Esophagus (tissue), 2 donors: Measurements from ENCODE around the gene SLC34A1. TPM values are rescaled to one million over a fixed set of nuclear protein-coding genes. Genes with fewer than 3 reads are reported as not detected.

Experiments used
- H3K27ac ChIP-seq, 2 donors: one replicate each; pipeline ENCODE4 v1.5.1; 2013; ENCODE audit warnings: low read depth in 2 of 2, mild to moderate bottlenecking in 2 of 2, inconsistent platforms in 1 of 2, low read length in 1 of 2, moderate library complexity in 1 of 2
- H3K27me3 ChIP-seq, 2 donors: one replicate each; pipeline ENCODE4 v1.6.1; 2013; ENCODE audit warnings: low read length in 2 of 2, control low read depth in 1 of 2, mild to moderate bottlenecking in 1 of 2; ENCODE audit not compliant: insufficient read depth in 2 of 2, control insufficient read depth in 1 of 2
- H3K36me3 ChIP-seq, 2 donors: one replicate each; pipeline ENCODE4 v1.6.1; 2013; ENCODE audit warnings: low read length in 1 of 2; ENCODE audit not compliant: control insufficient read depth in 2 of 2, insufficient read depth in 2 of 2
- H3K4me1 ChIP-seq, 2 donors: one replicate each; pipeline ENCODE4 v1.6.1; 2013; ENCODE audit warnings: low read length in 1 of 2; ENCODE audit not compliant: control insufficient read depth in 2 of 2, insufficient read depth in 2 of 2
- H3K4me3 ChIP-seq, 2 donors: one replicate each; pipeline ENCODE4 v1.5.1; 2013; ENCODE audit warnings: low read length in 2 of 2, mild to moderate bottlenecking in 2 of 2, low read depth in 1 of 2, moderate library complexity in 1 of 2
- H3K9me3 ChIP-seq, 2 donors: one replicate each; pipeline ENCODE4 v1.6.1; 2013; ENCODE audit warnings: mild to moderate bottlenecking in 2 of 2, low read depth in 1 of 2, low read length in 1 of 2, moderate library complexity in 1 of 2; ENCODE audit not compliant: control insufficient read depth in 2 of 2, insufficient read depth in 1 of 2
- WGBS, 2 donors: extraction: QIAGEN DNeasy Blood & Tissue Kit; methylation state at CpG; one replicate each; pipeline ENCODE4 v1.1.7; 2013; 5-methylcytosine and 5-hydroxymethylcytosine counted together
- polyA plus RNA-seq, 2 donors: library from polyadenylated mRNA; stranded (reverse); fragments of 200-250 nt; gene quantifications; one replicate each; pipeline ENCODE4 v1.2.3, GENCODE V29; 2013
- donor health status: healthy with polysubstance abuse.
- donor health status: Bipolar disorder and iron deficiency.

Gene SLC34A1
- polyA plus RNA-seq, 2 donors, result 0.13 to 0.49 TPM

DNA sequence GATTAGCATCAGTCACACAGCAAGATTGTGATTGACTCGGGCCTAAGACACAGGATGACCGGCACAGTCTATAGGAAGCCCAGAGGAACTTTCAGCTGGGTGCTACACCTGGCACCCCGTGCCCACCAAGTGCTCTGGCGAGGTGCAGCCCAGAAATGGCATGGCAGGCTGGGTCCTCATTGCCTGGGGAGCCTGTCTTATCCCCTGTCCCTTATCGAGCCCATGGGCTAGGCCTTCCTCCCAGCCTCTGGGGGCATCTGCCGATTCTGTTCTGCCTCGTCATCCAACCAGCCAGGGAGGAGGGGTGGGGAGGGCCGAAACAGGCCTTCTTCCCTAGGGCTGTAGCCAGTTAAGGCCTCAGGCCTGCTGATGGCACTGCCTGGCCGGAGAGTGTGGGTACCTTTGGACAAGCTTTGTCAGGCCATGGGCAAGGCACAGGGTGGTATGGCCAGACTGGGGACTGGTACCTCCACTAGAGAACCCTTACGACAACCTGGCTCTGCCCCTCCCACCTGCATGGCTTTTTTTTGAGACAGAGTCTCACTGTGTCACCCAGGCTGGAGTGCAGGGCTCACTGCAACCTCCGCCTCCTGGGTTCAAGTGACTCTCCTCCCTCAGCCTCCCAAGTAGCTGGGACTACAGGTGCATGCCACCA is 43.8 kb downstream of the SLC34A1 start:
- Histone ChIP-seq H3K27me3 (no peaks in the 10 kb centered on the region), H3K9me3 (no peaks in the 10 kb centered on the region), H3K27ac (peak overlapping the region in 1 of 2 donors; percentile 97), H3K4me1 (peaks cover 7 to 39% of the 10 kb centered on the region in 2 donors), H3K4me3 (peak overlapping the region; percentile 3 to 84), H3K36me3 (peaks cover 0 to 16% of the 10 kb centered on the region in 2 donors)
- 55 to 57% methylated on average over 11 of the region's 11 CpGs for WGBS, 2 donors

DNA sequence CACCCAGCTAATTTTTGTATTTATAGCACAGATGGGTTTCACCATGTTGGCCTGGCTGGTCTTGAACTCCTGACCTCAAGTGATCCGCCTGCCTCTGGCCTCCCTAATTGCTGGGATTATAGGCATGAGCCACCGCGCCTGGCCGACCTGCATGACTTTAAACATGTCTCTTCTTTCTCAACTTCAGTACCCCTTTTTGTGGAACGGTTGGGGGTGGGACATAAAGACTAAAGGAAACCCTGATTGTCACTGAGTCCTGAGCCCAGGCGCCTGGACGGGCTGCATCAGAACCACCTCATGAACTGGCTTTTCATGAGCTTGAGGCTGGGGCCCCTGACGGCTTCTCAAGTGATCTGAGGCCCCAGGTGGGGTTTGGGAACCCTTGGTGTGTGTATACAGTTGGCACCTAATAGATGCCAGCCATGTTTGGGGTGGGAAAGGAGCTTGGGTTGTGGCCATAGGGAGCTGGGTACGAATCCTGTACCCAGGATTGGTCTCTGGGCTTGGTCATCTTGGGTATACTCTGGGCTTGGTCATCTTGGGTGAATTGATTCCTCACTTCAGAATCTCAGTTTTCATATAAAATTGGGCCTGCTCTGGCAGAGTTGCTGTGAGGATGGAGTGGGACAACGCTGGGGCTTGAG is 44.5 kb downstream of the SLC34A1 start:
- no peak overlapping the region for H3K4me3 ChIP-seq
- H3K4me1 ChIP-seq, result peaks cover 7 to 39% of the 10 kb centered on the region in 2 donors
- no peaks in the 10 kb centered on the region for H3K27me3 ChIP-seq
- 76% methylated on average over 10 of the region's 10 CpGs for WGBS, 2 donors
- H3K27ac ChIP-seq, result peak overlapping the region; percentile 29 to 48
- peaks cover 0 to 21% of the 10 kb centered on the region in 2 donors for H3K36me3 ChIP-seq
- H3K9me3 ChIP-seq, result no peaks in the 10 kb centered on the region

DNA sequence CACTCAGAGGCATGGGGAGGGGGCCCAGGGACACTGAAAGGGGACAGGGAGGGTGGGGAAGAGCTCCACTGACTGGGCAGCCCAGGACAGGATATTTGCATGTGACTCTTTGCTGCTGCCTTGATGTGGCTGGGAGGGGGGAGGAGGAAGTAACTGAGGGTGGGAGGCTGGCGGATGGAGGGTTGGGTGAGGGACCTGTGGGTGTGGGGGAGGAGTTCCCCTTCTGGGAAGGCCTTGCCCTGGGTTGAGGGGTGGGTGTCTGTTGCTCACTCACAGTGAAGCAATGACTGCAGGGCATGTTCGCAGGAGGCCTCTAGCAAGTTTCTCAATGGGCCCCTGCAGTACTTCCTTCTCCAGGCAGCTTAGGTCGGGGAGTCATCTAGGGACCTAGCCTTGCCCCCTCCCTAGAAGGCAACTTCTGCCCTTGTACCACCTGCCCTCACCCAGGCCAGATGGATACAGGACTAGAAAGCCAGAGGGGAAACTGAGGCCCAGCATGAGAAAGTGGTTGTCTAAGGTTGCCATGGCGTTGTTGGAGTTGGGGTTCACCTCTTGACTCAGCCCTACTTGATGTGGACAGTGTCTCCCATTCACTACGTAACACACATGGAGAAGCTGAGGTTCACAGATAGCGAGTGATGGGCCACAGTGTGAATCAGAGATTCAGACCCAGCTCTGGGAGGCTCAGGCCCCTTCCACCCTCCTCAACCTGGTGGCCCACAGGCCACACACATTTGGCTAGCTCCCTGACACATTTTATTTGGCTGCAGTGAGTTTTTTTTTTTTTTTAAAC is 45.2 kb downstream of the SLC34A1 start:
- H3K4me3 ChIP-seq, result no peak overlapping the region
- no peaks in the 10 kb centered on the region for H3K27me3 ChIP-seq
- 69 to 71% methylated on average over 6 of the region's 6 CpGs for whole genome bisulfite sequencing, 2 donors
- H3K36me3 ChIP-seq, result peaks cover 0 to 27% of the 10 kb centered on the region in 2 donors
- peak overlapping the region; percentile 29 to 48 for H3K27ac ChIP-seq
- no peaks in the 10 kb centered on the region for H3K9me3 ChIP-seq
- H3K4me1 ChIP-seq, result peaks cover 7 to 44% of the 10 kb centered on the region in 2 donors

DNA sequence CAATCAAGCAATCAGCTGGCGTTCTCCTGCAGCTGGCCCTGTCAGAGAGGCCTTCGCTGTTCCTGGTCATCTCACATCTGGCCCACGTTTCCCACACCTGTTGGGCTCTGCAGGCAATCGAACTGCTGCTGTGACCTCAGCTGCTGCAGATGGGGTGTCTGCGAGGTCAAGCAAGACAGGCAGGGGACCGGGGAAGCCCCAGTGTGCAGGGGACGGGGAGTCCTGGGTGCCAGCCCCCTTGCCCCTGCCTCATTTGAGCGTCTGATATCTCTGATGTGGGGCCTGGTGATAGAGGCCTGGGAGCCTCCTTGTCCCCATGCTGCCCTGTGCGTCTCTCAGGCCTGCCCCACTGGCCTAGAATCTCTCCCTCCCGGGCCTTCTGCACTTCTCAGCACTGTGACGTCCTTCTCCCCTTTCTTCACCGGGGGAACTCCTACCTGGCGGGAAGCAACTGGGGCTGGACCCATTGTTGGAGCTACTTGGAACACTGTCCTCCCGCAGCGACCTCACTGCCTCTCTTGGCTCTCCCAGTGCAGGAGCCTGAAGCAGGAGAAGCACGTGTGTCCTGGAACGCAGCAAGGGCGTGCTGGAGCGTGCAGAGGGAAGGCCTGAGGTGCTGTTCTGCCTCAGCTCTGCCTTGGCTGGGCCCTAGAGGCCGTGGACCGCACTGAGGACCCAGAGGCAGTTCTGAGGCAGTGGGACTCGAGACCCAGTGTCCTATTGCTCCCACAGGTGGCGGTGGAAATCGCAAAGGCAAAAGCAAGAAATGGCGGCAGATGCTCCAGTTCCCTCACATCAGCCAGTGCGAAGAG is 46.1 kb downstream of the SLC34A1 start:
- Histone ChIP-seq H3K27me3 (no peaks in the 10 kb centered on the region), H3K27ac (peak overlapping the region in 1 of 2 donors; percentile 73), H3K4me3 (no peak overlapping the region), H3K4me1 (peaks cover 7 to 44% of the 10 kb centered on the region in 2 donors), H3K36me3 (peaks cover 0 to 32% of the 10 kb centered on the region in 2 donors), H3K9me3 (no peaks in the 10 kb centered on the region)
- 57 to 64% methylated on average over 26 of the region's 26 CpGs for WGBS, 2 donors

DNA sequence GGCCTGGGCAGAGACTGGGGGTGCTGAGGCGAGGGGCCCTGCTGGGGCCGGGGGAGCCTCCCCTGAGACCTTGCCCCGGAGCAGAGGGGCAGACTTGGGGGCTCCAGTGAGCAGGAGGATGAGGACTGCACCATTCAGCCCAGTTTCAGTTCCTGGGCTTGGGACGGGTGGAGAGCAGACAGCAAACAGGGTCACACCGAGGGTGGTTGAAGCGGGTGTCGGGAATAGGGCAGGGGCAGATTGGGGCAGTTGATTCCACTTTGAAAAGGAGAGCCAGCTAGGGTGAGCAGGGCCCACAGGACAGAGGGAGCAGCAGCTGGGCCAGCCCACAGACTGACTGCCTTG is 46.7 kb downstream of the SLC34A1 start:
- H3K36me3 ChIP-seq, result peaks cover 0 to 35% of the 10 kb centered on the region in 2 donors
- H3K9me3 ChIP-seq, result no peaks in the 10 kb centered on the region
- H3K27me3 ChIP-seq, result no peaks in the 10 kb centered on the region
- H3K27ac ChIP-seq, result peak overlapping the region in 1 of 2 donors; percentile 73
- 63 to 81% methylated on average over 7 of the region's 7 CpGs for WGBS, 2 donors
- peaks cover 7 to 44% of the 10 kb centered on the region in 2 donors for H3K4me1 ChIP-seq
- no peak overlapping the region for H3K4me3 ChIP-seq

DNA sequence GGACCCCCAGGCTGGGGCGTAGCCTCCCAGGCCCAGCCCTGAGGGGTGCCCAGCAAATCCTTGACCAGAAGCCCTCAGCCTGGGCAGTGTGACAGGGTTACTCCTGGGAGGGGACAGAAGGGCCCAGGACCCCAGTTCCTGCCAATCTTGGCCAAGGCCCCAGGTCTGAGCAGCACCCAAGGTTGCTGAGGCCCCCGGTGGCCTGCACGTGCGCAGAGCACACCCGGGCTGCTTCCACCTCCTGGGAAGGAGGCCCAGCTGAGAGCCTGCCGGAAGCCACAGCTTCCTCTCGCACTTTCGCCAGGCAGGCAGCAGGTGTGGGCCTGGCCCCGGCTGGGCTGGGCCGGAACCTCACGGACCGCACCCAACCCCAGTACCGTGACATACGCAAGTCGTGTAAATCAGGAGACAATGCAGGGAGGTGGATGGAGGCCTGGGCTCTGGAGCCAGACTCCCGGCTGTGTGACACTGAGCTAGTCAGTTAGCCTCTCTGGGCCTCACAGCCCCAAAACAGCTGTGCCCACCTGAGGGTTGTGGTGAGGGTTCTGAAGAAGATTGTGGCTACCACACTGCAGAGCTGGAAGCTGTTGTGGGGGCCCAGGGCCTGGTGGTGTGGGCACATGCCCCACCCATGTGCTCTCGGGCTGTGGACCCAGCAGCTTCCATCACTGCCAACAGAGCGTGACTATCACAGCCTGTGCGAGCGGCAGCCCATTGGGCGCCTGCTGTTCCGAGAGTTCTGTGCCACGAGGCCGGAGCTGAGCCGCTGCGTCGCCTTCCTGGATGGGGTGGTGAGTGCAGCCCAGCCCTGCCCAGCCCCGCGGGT is 47.3 kb downstream of the SLC34A1 start:
- peak overlapping the region; percentile 37 to 73 for H3K27ac ChIP-seq
- peaks cover 7 to 44% of the 10 kb centered on the region in 2 donors for H3K4me1 ChIP-seq
- H3K36me3 ChIP-seq, result peaks cover 0 to 36% of the 10 kb centered on the region in 2 donors
- no peaks in the 10 kb centered on the region for H3K9me3 ChIP-seq
- no peaks in the 10 kb centered on the region for H3K27me3 ChIP-seq
- WGBS, 2 donors, result 50 to 58% methylated on average over 29 of the region's 29 CpGs
- no peak overlapping the region for H3K4me3 ChIP-seq

DNA sequence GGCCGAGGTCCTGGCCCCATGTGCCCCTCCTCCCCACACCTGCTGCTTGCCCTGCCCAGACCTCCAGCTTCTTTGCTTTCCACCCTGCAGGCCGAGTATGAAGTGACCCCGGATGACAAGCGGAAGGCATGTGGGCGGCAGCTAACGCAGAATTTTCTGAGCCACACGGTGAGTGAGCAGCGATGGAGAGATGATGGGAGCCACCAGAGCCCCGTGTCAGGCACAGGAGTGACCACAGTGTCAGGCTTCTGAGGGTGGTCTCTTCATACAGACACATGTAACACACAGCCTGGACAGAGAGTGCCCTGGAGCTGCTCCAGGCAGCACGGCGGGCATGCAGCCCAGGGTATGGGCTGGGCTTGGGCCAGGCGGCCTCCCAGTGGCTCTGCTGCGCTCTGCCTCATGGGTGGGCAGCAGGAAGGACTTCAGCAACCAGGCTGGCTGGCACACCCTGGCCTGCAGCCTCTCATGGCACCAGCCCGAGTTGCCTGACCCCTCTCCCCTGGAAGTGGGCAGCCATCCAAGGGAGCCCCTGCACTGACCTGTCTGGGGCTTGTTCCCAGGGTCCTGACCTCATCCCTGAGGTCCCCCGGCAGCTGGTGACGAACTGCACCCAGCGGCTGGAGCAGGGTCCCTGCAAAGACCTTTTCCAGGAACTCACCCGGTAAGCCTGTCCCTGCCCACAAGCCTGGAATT is 48.1 kb downstream of the SLC34A1 start:
- Histone ChIP-seq H3K27me3 (no peaks in the 10 kb centered on the region), H3K27ac (peak overlapping the region in 1 of 2 donors; percentile 73), H3K9me3 (no peaks in the 10 kb centered on the region), H3K4me3 (no peak overlapping the region), H3K4me1 (peaks cover 7 to 42% of the 10 kb centered on the region in 2 donors), H3K36me3 (peaks cover 0 to 38% of the 10 kb centered on the region in 2 donors)
- 69 to 72% methylated on average over 18 of the region's 18 CpGs for WGBS, 2 donors

DNA sequence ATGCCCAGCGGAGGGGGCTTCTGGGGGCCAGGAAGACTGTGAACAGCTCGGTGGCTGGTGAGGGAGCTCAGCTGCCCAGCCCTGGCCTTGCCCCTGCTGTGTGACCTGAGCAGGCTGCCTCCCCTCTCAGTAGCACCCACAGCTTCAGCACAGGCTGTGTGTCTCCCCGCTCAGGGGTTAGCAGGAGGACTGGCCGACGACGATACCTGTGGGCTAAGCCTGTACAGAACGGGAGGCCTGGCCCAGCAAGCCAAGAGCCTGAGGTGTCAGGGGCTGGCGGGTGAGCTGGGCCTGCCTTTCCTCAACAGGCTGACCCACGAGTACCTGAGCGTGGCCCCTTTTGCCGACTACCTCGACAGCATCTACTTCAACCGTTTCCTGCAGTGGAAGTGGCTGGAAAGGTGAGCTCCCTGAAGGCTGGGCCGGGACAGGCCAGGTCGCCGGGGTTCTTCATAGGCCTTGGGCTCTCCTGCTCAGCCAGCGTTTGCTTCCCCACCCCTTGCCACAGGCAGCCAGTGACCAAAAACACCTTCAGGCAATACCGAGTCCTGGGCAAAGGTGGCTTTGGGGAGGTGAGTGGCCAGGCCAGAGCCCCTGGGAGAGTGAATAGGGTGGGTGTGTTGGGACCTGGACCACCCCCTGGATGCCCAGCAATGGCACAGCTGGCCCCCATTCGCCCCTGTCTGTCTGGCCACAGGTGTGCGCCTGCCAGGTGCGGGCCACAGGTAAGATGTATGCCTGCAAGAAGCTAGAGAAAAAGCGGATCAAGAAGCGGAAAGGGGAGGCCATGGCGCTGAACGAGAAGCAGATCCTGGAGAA is 48.8 kb downstream of the SLC34A1 start:
- no peaks in the 10 kb centered on the region for H3K9me3 ChIP-seq
- H3K27ac ChIP-seq, result peak overlapping the region in 1 of 2 donors; percentile 45
- H3K4me3 ChIP-seq, result no peak overlapping the region
- H3K4me1 ChIP-seq, result peaks cover 2 to 35% of the 10 kb centered on the region in 2 donors
- H3K27me3 ChIP-seq, result no peaks in the 10 kb centered on the region
- peaks cover 0 to 43% of the 10 kb centered on the region in 2 donors for H3K36me3 ChIP-seq
- 87 to 92% methylated on average over 25 of the region's 25 CpGs for WGBS, 2 donors
